ENCODE data around the gene ASIP. TPM values are rescaled to one million over a fixed set of nuclear protein-coding genes. Genes with fewer than 3 reads are reported as not detected.

ASIP gene
- total RNA-seq, 2 donors from 2014 or later = not detected

DNA sequence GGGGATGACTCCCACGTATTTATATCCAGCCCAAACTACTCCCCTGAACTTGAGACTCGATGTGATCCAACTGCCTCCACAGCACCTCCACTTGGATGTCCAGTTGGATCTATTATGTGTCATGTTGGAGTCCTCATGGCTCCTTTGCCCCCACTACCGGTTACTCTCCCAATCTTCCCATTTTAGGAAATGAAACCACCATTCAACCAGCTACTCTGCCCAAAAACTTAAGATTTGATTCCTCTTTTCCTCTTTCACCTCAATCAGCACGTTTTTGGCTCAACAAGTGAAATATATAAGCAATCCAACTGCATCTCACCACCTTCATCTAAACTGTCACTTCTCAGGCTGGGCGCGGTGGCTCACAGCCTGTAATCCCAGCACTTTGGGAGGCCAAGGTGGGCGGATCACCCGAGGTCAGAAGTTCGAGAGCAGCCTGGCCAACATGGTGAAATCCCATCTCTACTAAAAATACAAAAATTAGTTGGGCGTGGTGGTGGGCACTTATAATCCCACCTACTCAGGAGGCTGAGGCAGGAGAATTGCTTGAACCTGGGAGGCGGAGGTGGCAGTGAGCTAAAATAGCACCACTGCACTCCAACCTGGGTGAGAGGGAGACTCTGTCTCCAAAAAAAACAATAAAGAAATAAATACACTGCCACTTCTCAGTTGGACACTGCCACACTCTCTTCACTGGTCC is 58.5 kb downstream of the ASIP start:
- DNase-seq = no peak
- Mint-ChIP-seq H3K9me3 (no peaks in the 10 kb centered on the region), H3K27me3 (ENCODE audit: low read depth) (no peaks in the 10 kb centered on the region), H3K4me1 (ENCODE audit: low read depth) (peaks cover 16% of the 10 kb centered on the region), H3K4me3 (no peak overlapping the region), H3K36me3 (ENCODE audit: insufficient read depth in 2 of 2) (peaks cover 0 to 4% of the 10 kb centered on the region in 2 donors), H3K27ac (no peak overlapping the region)
- ATAC-seq (replicated peaks in 1 of 2) = no peak

DNA sequence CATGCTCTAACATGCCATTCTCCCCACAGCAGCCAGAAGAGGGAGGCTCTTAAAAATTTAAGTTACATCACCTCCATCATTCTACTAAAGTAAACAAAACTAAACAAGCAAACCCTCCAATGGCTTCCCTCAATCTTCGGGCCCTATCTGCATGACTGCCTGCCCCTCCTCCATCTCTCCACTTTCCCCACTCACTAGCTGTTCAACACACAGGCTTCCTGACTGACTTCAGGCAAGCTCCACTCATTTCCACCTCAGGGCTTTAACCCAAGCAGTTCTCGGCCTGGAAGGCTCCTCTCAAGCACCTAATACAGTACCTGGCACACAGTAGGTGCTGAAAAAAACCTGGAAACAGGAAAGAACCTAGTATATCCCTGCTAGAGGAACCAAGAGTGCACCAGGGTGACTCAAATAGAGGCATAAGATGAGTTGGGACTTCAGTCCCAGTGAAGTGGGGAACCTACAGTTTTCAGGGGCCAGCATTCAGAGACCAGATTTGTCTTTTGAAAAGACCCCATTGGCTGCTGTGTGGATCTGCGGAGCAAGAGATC is 59.1 kb downstream of the ASIP start:
- H3K27me3 Mint-ChIP-seq (ENCODE audit: low read depth) = no peaks in the 10 kb centered on the region
- no peak overlapping the region for H3K27ac Mint-ChIP-seq
- no peak overlapping the region for H3K4me3 Mint-ChIP-seq
- ATAC-seq (replicated peaks in 1 of 2) = no peak
- peaks cover 0 to 4% of the 10 kb centered on the region in 2 donors for H3K36me3 Mint-ChIP-seq (ENCODE audit: insufficient read depth in 2 of 2)
- H3K9me3 Mint-ChIP-seq = no peaks in the 10 kb centered on the region
- H3K4me1 Mint-ChIP-seq (ENCODE audit: low read depth) = peaks cover 16% of the 10 kb centered on the region
- no peak for DNase-seq

DNA sequence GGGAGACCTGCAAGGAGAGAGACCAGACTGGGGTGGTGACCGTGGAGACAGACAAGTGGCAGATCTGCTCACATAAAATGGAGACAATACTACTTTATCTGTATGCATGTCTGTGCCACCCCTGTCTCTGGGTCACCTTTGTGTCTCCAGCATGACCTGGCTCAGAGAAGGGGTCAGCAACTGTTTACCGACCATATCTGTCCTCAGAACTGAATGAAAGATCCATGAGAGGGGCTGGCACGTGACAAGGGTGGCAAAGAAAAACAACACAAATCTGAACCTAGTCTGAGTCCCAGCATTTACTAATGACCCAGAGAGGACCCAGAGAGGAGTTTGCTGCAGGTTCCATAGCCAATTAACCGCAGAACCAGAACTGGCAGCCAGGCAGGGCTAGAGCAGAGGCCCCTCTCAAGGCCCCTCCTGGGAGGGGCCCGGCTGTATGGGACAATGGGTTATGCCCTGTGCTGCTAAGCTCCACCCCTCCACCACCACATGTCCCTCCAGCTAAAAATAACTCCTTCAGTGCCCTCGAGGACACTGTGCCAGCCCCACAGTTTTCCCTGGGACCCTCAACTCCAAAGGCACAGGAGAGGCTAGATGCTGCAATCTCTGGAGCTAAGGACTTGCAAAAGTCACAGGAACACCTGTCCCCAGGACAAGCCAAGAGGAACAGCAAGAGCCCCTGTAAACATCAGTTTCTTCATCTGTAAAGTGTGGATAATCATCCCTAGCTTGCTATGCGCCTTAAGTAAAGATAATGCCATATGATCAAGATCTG is 59.8 kb downstream of the ASIP start:
- no peaks in the 10 kb centered on the region for H3K9me3 Mint-ChIP-seq
- peaks cover 16% of the 10 kb centered on the region for H3K4me1 Mint-ChIP-seq (ENCODE audit: low read depth)
- peaks cover 0 to 4% of the 10 kb centered on the region in 2 donors for H3K36me3 Mint-ChIP-seq (ENCODE audit: insufficient read depth in 2 of 2)
- no peak for DNase-seq
- H3K4me3 Mint-ChIP-seq = peak overlapping the region; percentile 81 to 84
- H3K27me3 Mint-ChIP-seq (ENCODE audit: low read depth) = no peaks in the 10 kb centered on the region
- ATAC-seq (replicated peaks in 1 of 2) = no peak
- H3K27ac Mint-ChIP-seq = peak overlapping the region; percentile 15

DNA sequence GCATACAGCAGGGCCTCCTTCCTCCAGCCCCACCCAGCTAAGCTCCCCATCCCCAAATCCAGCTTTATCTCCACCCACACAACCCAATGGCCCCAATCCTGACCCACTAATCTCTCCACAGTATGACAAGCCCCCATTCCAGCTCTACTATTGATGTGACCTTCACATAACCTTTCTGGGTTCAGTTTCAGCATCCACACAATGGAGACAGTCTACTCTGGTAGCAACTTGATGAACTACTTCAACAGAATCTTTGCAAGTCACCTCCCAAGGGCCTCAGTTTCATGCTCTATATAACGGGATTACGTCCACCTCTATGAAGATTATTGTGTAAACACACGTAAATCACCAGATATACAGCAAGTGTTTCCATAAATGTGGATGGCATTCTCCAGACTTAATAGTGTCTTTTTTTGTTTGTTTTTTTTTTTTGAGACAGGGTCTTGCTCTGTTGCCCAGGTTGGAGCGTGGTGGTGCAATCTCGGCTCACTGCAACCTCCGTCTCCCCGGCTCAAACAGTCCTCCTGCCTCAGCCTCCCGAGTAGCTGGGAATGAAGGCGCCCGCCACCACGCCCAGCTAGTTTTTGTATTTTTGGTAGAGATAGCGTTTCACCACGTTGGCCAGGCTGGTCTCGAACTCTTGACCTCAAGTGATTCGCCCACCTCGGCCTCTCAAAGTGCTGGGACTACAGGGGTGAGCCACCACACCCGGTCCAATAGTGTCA is 60.5 kb downstream of the ASIP start:
- H3K36me3 Mint-ChIP-seq (ENCODE audit: insufficient read depth in 2 of 2) = peaks cover 0 to 4% of the 10 kb centered on the region in 2 donors
- H3K27ac Mint-ChIP-seq = peak overlapping the region; percentile 71
- DNase-seq (no peak), ATAC-seq (replicated peaks in 1 of 2) (no peak)
- H3K9me3 Mint-ChIP-seq = no peaks in the 10 kb centered on the region
- peaks cover 16% of the 10 kb centered on the region for H3K4me1 Mint-ChIP-seq (ENCODE audit: low read depth)
- H3K27me3 Mint-ChIP-seq (ENCODE audit: low read depth) = no peaks in the 10 kb centered on the region
- peak overlapping the region; percentile 81 to 84 for H3K4me3 Mint-ChIP-seq

- ATAC-seq (replicated peaks in 1 of 2) = no peak
These were observed 61.1 kb downstream of the ASIP start for GRCh38 chr20:34302312-34302722.

DNA sequence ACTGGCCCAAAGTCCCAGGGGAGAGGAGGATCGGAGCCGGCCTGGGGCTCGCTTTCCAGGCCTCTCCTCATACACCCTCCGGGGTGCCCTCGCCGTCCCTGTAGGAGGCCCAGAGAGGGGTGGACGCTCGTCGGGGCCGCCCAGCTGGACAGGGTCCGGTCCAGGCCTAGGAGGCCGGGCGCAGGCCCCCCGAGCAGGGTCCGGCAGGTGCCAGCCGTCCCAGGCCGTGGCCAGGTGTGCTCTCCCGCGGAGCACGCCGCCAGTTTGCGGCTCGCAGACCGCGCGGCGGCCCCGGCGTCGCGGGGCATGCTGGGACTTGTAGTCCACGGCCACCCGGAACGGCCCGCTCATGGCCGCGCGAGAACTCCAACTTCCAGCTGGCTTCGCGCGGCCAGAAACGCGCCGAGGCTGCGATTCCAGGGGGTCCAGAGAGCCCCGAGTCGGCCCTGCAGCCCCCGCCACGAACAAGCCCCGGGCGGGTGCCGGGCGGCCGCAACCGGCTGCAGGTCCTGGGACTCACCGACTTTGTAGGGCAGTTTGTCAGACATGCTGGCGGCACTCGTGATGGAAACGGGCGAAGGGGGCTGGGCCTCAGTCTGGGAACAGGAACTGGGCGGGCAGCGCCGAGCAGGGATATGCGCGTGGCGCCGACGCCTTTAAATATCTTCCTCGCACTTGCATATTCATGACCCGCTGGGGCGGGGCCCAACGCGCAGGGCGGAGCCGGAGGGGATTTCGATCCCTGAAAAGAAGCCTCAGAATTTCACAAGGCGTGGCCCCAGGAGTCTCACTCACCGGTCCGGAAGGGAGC is 61.7 kb downstream of the ASIP start, which contains the start of gene AHCY:
Gene AHCY (minus strand): TSS at position 633 of the 811 bp plus-strand sequence. CDS start 85 bp downstream, at position 548.
- H3K36me3 Mint-ChIP-seq (ENCODE audit: insufficient read depth in 2 of 2) = peaks cover 0 to 4% of the 10 kb centered on the region in 2 donors
- H3K27ac Mint-ChIP-seq = peak within 1 kb of the TSS; percentile 89
- H3K4me3 Mint-ChIP-seq = peak within 1 kb of the TSS; percentile 81 to 84
- H3K27me3 Mint-ChIP-seq (ENCODE audit: low read depth) = no peaks in the 10 kb centered on the region
- peaks cover 10% of the 10 kb centered on the region for H3K4me1 Mint-ChIP-seq (ENCODE audit: low read depth)
- no peaks in the 10 kb centered on the region for H3K9me3 Mint-ChIP-seq
- DNase-seq = peak; percentile 93 to 95
- ATAC-seq (replicated peaks in 1 of 2) = peak; percentile 95 to 96

More at GRCh38 chr20:34302312-34302722, 61.1 kb downstream of the ASIP start:
- H3K9me3 Mint-ChIP-seq = no peaks in the 10 kb centered on the region
- H3K4me3 Mint-ChIP-seq = peak overlapping the region; percentile 81 to 84
- H3K4me1 Mint-ChIP-seq (ENCODE audit: low read depth) = peaks cover 15% of the 10 kb centered on the region
- peaks cover 0 to 4% of the 10 kb centered on the region in 2 donors for H3K36me3 Mint-ChIP-seq (ENCODE audit: insufficient read depth in 2 of 2)
- no peaks in the 10 kb centered on the region for H3K27me3 Mint-ChIP-seq (ENCODE audit: low read depth)
- no peak for DNase-seq
- H3K27ac Mint-ChIP-seq = peak overlapping the region; percentile 71

DNA sequence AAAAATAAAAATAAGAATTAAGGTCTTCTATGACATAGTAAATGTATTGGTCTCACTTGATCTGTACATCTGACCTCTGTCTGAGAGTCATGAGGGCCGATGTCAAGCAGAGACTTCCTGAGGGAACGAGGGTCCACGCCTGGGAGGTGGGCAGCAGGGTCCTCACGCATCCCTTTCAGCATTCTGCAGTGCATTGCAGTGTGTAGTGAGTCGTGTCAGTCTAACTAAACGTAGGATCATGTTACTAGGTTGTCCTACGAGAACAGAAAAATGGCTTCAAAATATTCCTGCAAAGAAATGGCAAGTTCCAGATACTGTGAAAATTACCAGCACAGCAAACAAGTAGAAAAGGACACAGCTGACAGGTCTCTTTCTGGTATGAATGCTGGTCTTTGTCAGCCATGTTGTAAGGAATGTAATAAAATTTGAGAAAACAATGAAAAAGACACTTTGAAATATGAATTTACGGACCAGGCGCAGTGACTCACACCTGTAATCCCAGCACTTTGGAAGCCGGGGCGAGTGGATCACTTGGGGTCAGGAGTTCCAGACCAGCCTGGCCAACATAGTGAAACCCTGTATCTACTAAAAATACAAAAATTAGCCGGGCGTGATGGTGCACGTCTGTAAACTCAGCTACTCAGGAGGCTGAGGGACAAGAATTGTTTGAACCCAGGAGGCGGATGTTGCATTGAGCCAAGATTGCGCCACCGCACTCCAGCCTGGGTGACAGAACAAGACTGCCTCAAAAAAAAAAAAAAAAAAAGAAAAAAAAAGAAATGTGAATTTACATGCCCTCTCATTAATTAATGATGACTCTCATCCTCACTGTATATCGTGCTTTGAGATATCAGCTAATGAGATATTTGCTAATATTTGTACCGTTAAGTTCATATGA is 64.4 kb downstream of the ASIP start:
- no peak overlapping the region for H3K4me3 Mint-ChIP-seq
- peaks cover under 1% of the 10 kb centered on the region for H3K27me3 Mint-ChIP-seq (ENCODE audit: low read depth)
- no peak for ATAC-seq (replicated peaks in 1 of 2)
- no peak for DNase-seq
- no peaks in the 10 kb centered on the region for H3K9me3 Mint-ChIP-seq
- H3K27ac Mint-ChIP-seq = no peak overlapping the region
- H3K4me1 Mint-ChIP-seq (ENCODE audit: low read depth) = peaks cover 10% of the 10 kb centered on the region
- H3K36me3 Mint-ChIP-seq (ENCODE audit: insufficient read depth in 2 of 2) = peaks cover 0 to 4% of the 10 kb centered on the region in 2 donors

DNA sequence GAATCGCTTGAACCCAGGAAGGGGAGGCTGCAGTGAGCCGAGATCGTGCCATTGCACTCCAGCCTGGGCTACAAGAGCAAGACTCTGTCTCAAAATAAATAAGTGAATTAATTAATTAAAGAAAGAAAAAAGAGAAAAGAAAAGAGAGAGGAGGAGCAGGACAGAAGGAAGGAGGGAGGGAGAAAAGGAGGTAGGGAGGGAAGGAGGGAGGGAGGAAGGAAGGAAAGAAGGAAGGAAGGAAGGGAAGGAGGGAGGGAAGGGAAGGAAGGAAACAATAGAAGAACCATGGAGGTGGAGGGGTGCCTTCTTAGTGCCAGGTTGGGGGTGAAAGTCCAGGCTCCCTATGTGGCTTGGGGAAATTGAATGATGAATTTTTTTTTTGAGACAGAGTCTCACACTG is 68.5 kb downstream of the ASIP start:
- H3K27ac Mint-ChIP-seq = no peak overlapping the region
- no peaks in the 10 kb centered on the region for H3K9me3 Mint-ChIP-seq
- H3K36me3 Mint-ChIP-seq (ENCODE audit: insufficient read depth in 2 of 2) = no peaks in the 10 kb centered on the region
- peaks cover 20% of the 10 kb centered on the region for H3K4me1 Mint-ChIP-seq (ENCODE audit: low read depth)
- peaks cover 17% of the 10 kb centered on the region for H3K27me3 Mint-ChIP-seq (ENCODE audit: low read depth)
- H3K4me3 Mint-ChIP-seq = no peak overlapping the region
- no peak for ATAC-seq (replicated peaks in 1 of 2)
- DNase-seq = no peak

DNA sequence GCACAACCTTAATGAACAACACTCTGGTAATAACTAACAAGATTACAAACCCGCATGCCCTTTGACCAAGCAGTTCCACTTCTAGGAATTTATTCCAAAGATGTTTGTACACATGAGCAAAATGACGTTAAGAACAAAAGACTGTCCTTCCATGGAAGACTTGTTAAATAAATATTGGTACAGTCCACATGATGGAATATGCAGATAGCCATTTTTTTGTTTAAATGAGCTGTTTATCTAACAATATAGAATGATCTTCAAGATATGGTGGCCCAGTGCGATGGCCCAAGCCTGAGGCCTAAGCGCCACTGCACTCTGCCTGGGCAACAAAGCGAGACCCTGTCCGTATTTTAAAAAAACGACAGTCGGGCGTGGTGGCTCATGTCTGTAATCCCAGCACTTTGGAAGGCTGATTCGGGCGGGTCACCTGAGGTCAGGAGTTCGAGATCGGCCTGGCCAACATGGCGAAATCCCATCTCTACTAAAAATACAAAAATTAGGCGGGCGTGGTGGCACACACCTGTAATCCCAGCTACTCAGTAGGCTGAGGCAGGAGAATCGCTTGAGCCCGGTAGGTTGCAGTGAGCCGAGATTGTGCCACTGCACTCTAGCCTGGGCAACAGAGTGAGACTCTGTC is 69.4 kb downstream of the ASIP start:
- DNase-seq (no peak), ATAC-seq (replicated peaks in 1 of 2) (no peak)
- peaks cover 20% of the 10 kb centered on the region for H3K27me3 Mint-ChIP-seq (ENCODE audit: low read depth)
- no peak overlapping the region for H3K4me3 Mint-ChIP-seq
- peaks cover 24% of the 10 kb centered on the region for H3K4me1 Mint-ChIP-seq (ENCODE audit: low read depth)
- no peak overlapping the region for H3K27ac Mint-ChIP-seq
- no peaks in the 10 kb centered on the region for H3K9me3 Mint-ChIP-seq
- no peaks in the 10 kb centered on the region for H3K36me3 Mint-ChIP-seq (ENCODE audit: insufficient read depth in 2 of 2)

- Mint-ChIP-seq H3K9me3 (no peaks in the 10 kb centered on the region), H3K4me1 (ENCODE audit: low read depth) (peaks cover 28% of the 10 kb centered on the region), H3K27me3 (ENCODE audit: low read depth) (peaks cover 24% of the 10 kb centered on the region), H3K36me3 (ENCODE audit: insufficient read depth in 2 of 2) (no peaks in the 10 kb centered on the region), H3K27ac (no peak overlapping the region), H3K4me3 (peak overlapping the region; percentile 46 to 72)
- no peak for DNase-seq
- ATAC-seq (replicated peaks in 1 of 2) = no peak
These were observed 70.1 kb downstream of the ASIP start for GRCh38 chr20:34311118-34312023.

Data from activated T-cell treated with anti-CD3 and anti-CD28 coated beads, Interleukin-2, amount 50 U/mL, for 72 hours (primary cell).